Fibroblast of lung (primary cell): ENCODE results near the gene CAMTA1. TPM values are rescaled to one million over a fixed set of nuclear protein-coding genes. Genes with fewer than 3 reads are reported as not detected.

Source experiments
- DNase-seq, 2 donors: peaks; one replicate each; pipeline versions ENCODE4 v3.0.0 to v3.0.0-alpha.2; 2010; ENCODE audit warnings: low read depth in 2 of 2
- H2AFZ ChIP-seq: 2 replicates; pipeline ENCODE4 v1.5.1; 2012; ENCODE audit warnings: low read length, control low read depth, inconsistent platforms
- H3K27ac ChIP-seq: 2 replicates; pipeline ENCODE4 v1.5.1; 2011; ENCODE audit warnings: low read length, control low read depth; ENCODE audit not compliant: insufficient read depth
- H3K27me3 ChIP-seq: 2 replicates; pipeline ENCODE4 v1.5.1; 2011; ENCODE audit warnings: mild to moderate bottlenecking, low read length; ENCODE audit not compliant: control insufficient read depth, insufficient read depth
- H3K36me3 ChIP-seq: 2 replicates; pipeline ENCODE4 v1.5.1; 2011; ENCODE audit warnings: low read length; ENCODE audit not compliant: control insufficient read depth, insufficient read depth
- H3K4me1 ChIP-seq: 2 replicates; pipeline ENCODE4 v1.5.1; 2011; ENCODE audit warnings: low read length; ENCODE audit not compliant: control insufficient read depth, insufficient read depth; ENCODE audit errors: extremely low read depth
- H3K4me2 ChIP-seq: 2 replicates; pipeline ENCODE4 v1.5.1; 2011; ENCODE audit warnings: low read length, control low read depth; ENCODE audit not compliant: insufficient read depth; ENCODE audit errors: extremely low read depth
- H3K4me3 ChIP-seq, 4 experiments: fragments of 200-600 bp in 1 of 4; sonication (generic) in 1 of 4; replicated peaks in 1 of 4; 2 replicates each; pipeline ENCODE4 v1.5.1; 2011 to 2016; ENCODE audit warnings: low read length in 4 of 4, low read depth in 3 of 4, mild to moderate bottlenecking in 3 of 4, control low read depth in 2 of 4, inconsistent platforms in 1 of 4, mixed read lengths in 1 of 4; ENCODE audit not compliant: insufficient read depth in 1 of 4; ENCODE audit errors: control extremely low read depth in 1 of 4
- H3K79me2 ChIP-seq: 2 replicates; pipeline ENCODE4 v1.5.1; 2012; ENCODE audit warnings: mild to moderate bottlenecking, low read length, inconsistent platforms; ENCODE audit not compliant: control insufficient read depth, insufficient read depth
- H3K9ac ChIP-seq: 2 replicates; pipeline ENCODE4 v1.5.1; 2011; ENCODE audit warnings: mild to moderate bottlenecking, low read length, control low read depth; ENCODE audit not compliant: insufficient read depth
- H3K9me3 ChIP-seq: 2 replicates; pipeline ENCODE4 v1.5.1; 2012; ENCODE audit warnings: low read depth, low read length; ENCODE audit not compliant: control insufficient read depth, insufficient read depth
- H4K20me1 ChIP-seq: 2 replicates; pipeline ENCODE4 v1.5.1; 2011; ENCODE audit warnings: low read length; ENCODE audit not compliant: control insufficient read depth, insufficient read depth; ENCODE audit errors: extremely low read depth
- CTCF ChIP-seq, 2 donors: IDR thresholded peaks in 1 of 2; conservative IDR thresholded peaks in 1 of 2; 1 replicate in 1 of 2; 2 replicates in 1 of 2; pipeline ENCODE4 v1.5.1; 2011 to 2012; ENCODE audit warnings: low read length in 2 of 2, control low read depth in 1 of 2, inconsistent platforms in 1 of 2, low read depth in 1 of 2, mild to moderate bottlenecking in 1 of 2
- EZH2 ChIP-seq: IDR thresholded peaks from 2 replicates; pipeline ENCODE4 v1.5.1; 2012; ENCODE audit warnings: low read length, control low read depth, mild to moderate bottlenecking; ENCODE audit errors: missing control alignments
- polyA plus RNA-seq, 2 donors: library from polyadenylated mRNA; depleted of rRNA in 1 of 2; stranded (reverse) in 1 of 2; unstranded in 1 of 2; fragments of >200 nt; gene quantifications; 2 replicates each; pipeline ENCODE4 v1.2.1, GENCODE V29; 2011 to 2012; ENCODE audit warnings: missing spikeins in 1 of 2
- total RNA-seq: library from RNA; depleted of rRNA; stranded (reverse); fragments of >200 nt; gene quantifications from 2 replicates; pipeline ENCODE4 v1.2.1, GENCODE V29; 2014

The CAMTA1 gene
- total and polyA plus RNA-seq, 2 donors (not counting 1 experiment from before 2014, with no cell fraction given): 47.6 to 86.0 TPM

- Histone ChIP-seq H3K27ac (no peak overlapping the region), H4K20me1 (no peaks in the 10 kb centered on the region), H3K9me3 (no peaks in the 10 kb centered on the region), H3K27me3 (no peaks in the 10 kb centered on the region), H3K9ac (no peak overlapping the region), H3K4me3 (no peak overlapping the region), H3K36me3 (no peaks in the 10 kb centered on the region), H2AFZ (no peak overlapping the region), H3K4me2 (no peak overlapping the region), H3K79me2 (no peaks in the 10 kb centered on the region), H3K4me1 (no peaks in the 10 kb centered on the region)
- no peak for TF ChIP-seq EZH2
- TF ChIP-seq CTCF (conservative IDR thresholded peaks at IDR 0.05 in 1 of 2, IDR thresholded peaks at IDR 0.05 in 1 of 2; ENCODE audit: low read depth in 1 of 2, low read length in 2 of 2): no peak
- DNase-seq: no peak
Measured at GRCh38 chr1:6953907-6954364, 168.7 kb downstream of the CAMTA1 start.

GRCh38 chr1:6954591-6954990 lies 169.3 kb downstream of the CAMTA1 start:
- no peak for DNase-seq
- H3K36me3 ChIP-seq: no peaks in the 10 kb centered on the region
- no peak overlapping the region for H2AFZ ChIP-seq
- no peak overlapping the region for H3K9ac ChIP-seq
- no peaks in the 10 kb centered on the region for H3K79me2 ChIP-seq
- no peak overlapping the region for H3K4me3 ChIP-seq
- no peak for TF ChIP-seq CTCF (conservative IDR thresholded peaks at IDR 0.05 in 1 of 2, IDR thresholded peaks at IDR 0.05 in 1 of 2; ENCODE audit: low read depth in 1 of 2, low read length in 2 of 2)
- TF ChIP-seq EZH2: no peak
- no peaks in the 10 kb centered on the region for H3K9me3 ChIP-seq
- no peak overlapping the region for H3K27ac ChIP-seq
- no peak overlapping the region for H3K4me2 ChIP-seq
- no peaks in the 10 kb centered on the region for H4K20me1 ChIP-seq
- no peaks in the 10 kb centered on the region for H3K4me1 ChIP-seq
- H3K27me3 ChIP-seq: no peaks in the 10 kb centered on the region

GRCh38 chr1:6955357-6956094 lies 170.3 kb downstream of the CAMTA1 start:
- Histone ChIP-seq H3K9ac (no peak overlapping the region), H4K20me1 (no peaks in the 10 kb centered on the region), H2AFZ (no peak overlapping the region), H3K79me2 (no peaks in the 10 kb centered on the region), H3K4me1 (no peaks in the 10 kb centered on the region), H3K36me3 (no peaks in the 10 kb centered on the region), H3K27me3 (no peaks in the 10 kb centered on the region), H3K4me2 (no peak overlapping the region), H3K9me3 (no peaks in the 10 kb centered on the region), H3K4me3 (no peak overlapping the region), H3K27ac (no peak overlapping the region)
- no peak for DNase-seq
- TF ChIP-seq CTCF (conservative IDR thresholded peaks at IDR 0.05 in 1 of 2, IDR thresholded peaks at IDR 0.05 in 1 of 2; ENCODE audit: low read depth in 1 of 2, low read length in 2 of 2) (no peak), EZH2 (no peak)
